Activated CD4-positive, alpha-beta T cell treated with anti-CD3 and anti-CD28 coated beads, Interleukin-2, Interleukin-6, amounts not matched to agents 100 ng/mL and 50 ng/mL, durations not matched to agents 16 hours and 8 hours (primary cell): Measurements from ENCODE around the gene LRP1B.

Source experiments
- DNase-seq: peaks from one replicate; pipeline ENCODE4 v3.0.0-alpha.2; 2020

LRP1B gene

DNA sequence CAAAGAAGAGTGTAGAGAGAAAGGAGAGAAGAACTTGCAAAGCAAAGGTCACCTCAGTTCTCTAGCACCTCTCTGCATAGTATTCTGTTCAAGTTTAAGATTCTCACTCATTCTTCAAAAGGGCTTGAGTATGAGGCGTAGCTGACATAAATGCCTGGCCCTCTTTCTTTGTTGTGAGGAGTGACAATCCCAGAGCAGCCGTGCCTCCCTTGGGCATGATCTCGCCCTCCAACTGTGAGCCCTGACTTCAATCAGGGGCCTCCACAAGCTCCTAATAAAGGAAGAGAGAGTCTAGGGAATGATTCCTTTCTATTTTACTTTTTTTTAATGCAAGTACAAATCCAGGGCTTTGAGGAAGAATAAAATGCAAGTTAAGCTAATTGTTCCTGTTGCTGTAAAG, 402.7 kb downstream of the LRP1B start:
- DNase-seq = no peak

DNA sequence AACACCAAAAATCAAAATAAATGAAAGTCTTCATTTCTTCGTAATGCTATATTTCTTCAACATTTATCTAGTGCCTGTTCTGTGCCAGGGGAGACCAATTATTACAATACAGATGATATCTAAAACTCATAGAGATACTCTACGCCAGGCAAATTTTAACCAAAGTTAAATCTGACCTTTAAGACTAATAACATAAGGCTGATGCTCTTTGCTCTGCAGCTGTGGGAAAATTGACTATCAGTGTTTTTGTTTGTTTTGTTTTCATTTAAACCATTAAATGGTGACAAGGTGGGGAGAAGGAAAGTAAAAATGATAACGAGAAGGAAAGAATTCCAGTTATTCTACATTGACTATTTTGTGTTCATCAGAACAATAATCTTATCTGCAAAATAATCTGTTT, 406.4 kb downstream of the LRP1B start:
- DNase-seq = no peak

DNA sequence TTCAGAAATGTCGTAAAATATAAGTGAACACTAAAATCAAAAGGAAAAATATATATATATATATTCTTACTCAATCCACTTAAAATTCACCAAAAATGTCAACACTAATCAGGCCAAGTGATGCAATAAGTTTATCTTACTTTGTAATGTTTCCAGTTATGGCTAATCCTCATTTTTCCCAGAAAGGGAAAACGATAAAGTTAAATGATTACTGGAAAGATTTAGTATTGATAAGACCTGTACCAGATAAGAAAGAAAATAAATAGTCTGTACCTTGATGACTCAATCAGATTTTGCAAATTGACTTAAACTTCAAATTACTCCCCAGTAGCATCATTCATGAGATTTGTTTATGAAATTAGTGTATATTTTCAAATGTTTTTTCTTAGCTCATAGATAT, 407.0 kb downstream of the LRP1B start:
- DNase-seq = no peak

DNA sequence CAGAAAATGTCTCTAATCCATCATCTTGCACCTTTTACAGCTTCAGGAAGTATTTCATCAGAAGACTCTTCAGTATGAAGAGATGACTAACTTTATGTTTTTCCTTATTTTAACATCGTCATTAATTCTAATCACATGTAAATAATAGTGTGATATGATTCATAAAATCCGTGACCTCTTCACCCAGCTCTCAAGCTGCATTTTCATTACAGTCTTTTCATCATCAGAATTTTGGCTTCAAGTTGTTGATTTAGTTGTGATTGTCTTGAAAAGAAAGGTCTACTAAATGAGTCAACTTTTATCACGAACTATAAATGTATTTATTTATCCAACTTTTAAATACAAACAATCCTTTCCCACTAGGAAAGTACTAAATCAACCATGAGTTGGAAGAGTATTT, 410.3 kb downstream of the LRP1B start:
- no peak for DNase-seq

DNA sequence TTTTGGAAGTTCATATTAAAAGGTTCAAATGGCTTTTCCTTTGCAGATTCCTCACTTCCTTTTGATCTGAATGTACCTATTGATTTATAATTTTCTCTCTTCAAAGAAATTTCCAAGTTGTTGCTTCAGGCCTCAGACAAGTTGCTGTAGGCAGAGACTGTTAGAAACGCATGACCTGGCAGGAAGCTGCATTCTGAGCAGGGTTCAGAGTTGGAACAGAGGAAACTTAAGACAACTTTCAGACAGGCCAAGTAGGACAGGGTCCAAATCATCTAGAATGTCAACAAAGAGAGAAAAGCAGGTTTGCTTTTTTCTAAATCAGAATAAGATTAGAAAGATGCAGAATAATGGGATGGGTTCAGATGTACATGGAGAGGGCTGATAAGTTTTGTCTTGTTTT, 416.3 kb downstream of the LRP1B start:
- no peak for DNase-seq

DNA sequence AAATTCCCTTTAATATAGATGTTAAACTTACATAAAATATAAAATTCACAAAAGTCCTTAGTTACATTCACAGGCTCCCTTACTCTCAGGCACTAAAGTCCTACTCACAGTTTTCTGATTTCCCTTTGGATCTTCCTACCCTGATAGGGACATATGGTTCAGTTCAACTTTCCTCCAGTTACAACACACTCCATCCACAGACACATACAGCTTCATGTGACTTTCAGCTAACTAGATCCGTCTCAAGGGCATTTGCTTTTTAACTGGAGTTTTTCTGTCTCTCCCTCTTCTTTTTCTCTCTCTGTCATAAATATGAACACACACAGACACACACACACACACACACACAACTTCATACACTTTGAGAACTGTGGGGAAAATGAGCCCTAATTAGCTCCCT, 419.2 kb downstream of the LRP1B start:
- DNase-seq = no peak

DNA sequence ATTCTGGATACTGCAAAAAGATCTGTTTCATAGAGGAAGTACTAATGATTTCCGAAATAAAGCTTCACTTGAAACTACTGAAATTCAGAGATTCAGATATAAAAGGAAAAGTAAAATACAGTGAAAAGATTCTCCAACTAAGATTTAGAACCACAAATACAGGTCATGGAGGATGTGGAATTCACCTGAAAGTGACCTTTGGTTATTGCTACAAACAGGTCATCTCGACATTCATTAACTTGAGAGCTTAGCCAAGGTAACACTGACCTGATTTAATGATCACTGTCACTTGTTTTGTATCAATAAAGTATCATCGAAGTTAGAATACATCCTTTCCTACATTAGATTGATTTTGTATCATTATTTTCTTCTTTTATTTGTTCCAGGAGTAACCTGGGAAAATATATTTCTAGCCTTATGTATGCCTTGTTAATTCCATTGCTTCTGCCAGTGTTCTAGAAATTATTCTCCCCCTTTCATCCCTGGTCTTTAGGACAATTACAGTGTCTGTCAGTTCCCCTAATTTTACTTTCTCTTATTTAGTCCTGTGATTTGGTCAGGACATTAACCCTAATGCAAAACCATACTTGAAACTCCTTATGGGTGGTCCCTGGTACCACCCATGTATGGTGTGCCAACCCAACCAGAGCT, 420.1 kb downstream of the LRP1B start:
- DNase-seq = no peak

DNA sequence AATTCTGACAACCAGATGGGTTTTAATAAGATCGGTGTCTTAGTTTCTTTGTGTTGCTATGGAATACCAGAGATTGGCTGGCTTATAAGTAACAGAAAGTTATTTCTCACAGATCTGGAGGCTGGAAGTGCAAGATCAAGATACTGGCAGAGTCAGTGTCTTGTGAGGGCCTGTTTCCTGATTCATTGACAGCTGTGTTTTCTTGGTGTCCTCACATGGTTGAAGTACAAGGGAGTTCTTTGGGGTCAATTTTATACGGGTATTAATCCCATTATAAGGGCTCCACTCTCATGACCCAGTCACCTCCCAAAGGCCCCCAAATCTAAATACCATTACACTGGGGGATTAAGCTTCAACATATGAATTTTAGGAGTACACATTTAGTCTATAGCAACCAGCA, 421.1 kb downstream of the LRP1B start:
- no peak for DNase-seq

DNA sequence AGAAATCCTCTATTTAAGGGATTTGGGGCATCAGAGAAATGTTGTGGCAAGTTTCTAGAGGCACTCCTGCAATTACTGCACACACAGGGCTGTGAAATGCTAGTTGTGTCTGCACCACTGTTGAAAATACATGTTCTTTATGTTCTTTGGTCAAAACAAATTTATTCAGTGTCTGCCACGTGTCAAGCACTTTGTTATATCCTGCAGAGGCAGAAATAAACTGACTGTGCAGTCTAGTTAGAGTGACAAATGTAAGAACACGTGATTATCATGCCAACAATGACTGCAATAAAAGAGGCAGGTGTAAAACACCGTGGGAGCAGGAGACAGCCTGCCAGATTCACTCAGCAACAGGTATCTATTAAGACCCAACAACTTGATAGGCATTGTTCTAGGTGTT, 423.3 kb downstream of the LRP1B start:
- no peak for DNase-seq

DNA sequence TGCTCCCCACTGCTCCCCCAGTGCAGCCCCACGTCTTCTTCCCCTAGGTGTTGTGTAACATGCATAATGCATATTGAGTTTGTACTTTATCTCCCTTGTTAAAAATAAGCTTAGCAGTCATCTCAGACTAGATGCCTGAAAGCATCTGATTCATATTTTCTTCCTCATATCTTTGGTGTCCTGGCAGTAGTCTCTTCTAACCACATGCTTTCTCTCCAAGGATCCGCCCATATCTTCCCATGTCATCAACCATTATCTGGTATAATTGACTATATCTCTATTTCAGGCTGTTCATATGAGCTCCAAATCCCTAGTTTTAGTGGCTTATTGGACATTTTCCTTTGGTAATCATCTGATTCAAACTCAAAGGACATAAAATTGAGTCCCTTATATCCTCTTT, 426.3 kb downstream of the LRP1B start:
- no peak for DNase-seq

DNA sequence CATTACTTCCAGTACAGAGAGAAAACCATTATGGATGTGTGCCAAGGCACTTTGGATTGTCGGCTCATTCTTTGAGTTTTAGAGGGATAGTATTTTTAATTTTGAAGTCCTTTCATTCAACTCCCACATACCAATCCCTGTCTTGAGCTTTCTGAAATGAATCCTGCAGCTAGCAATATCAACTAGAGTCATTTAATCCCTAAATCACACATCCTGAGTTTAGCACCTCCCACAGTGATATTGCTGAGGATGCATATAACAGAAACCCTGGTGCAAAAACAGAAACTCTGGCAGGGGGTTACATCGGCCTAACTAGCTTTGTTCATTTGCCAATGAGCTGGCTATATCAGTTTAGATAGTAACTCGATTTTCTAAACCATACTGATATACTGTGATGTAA, 427.3 kb downstream of the LRP1B start:
- no peak for DNase-seq

DNA sequence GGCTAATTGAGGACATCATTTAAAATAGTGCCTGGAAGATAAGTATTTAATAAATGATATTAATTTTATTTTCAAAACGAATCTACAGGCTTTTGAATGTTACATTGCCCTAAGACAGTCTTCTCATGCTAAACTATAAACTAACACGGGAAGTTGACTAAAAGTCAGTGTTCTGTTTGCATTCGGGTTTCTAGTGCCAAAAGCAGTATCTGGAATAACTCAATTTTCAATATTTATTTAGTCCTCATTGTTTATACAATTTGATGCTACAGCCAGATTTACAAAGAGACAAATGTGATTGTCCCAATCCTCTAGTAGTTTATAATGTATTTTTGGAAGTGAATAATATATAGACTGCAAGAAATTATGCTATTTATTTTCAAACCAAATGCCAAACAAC, 429.2 kb downstream of the LRP1B start:
- no peak for DNase-seq

DNA sequence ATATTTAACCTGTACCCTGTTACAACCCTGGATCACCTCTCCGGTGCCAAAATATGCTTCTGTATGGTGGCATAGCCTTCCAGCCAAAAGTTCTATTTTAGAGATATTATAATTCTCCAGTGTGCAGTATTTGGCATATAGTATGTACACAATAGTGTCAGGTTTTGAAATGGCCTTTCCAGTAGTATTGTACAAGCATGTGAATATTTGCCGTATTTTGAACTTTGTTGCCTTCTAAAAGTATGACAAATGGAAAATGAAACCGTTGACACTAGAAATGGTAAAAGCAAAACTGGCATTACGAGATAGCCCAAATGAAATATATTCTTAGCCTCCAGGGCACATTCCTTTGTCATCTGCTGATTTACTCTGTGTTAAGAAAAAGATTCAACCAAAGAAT, 431.2 kb downstream of the LRP1B start:
- DNase-seq = no peak

DNA sequence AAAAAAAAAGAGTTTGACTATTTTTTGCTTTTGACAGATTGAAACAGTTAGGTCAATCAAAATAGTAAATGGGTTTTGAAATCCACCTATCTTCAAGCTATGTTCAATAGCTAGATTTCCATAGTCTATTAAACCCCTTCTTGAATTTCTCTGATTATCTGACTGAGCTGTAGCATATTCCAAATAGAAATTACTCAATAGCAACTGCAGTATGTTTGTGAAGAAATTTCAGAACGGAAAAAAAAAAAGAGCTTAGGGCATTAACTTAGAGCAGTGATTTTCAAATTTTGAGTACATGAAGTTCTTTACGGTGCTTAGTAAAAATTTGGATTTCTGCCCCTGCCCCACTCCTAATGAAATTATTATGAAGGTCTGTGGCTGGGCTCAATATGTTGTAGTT, 432.3 kb downstream of the LRP1B start:
- no peak for DNase-seq

DNA sequence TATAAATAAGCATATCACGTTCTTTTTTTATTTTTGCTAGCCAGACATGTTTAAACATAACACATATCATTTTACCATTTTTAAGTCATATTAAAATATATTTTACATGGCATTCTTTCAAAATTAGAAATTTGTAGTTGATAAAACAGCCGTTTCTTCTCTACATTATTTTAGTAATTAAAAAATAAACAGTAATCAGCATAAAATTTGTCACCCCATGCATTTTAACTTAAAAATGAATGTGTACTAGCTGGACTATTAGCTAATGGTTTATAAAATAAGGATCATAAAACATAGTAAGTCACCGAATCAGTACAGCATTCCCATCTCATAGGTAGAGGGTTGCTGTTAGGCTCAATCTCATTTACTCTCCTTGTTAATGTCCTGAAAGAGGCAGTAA, 433.8 kb downstream of the LRP1B start:
- no peak for DNase-seq

DNA sequence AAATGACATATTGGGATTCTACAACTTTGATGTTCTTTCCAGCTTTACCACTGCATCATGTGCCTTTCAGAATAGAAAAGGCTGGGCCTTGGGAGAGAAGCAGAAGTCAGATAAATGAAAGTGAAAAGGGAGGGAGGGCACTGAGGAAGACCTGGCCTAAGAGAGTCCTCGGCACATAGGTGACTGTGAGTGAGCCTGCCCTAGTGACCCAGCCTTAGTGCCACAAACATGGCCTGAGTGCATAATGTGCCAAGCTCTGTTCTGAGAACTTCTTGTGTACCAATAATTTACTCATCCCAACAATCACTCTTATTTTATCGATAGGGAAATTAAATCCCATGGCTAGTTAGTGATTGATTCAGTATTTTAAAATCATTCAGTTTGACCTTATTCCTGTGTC, 436.6 kb downstream of the LRP1B start:
- no peak for DNase-seq

DNA sequence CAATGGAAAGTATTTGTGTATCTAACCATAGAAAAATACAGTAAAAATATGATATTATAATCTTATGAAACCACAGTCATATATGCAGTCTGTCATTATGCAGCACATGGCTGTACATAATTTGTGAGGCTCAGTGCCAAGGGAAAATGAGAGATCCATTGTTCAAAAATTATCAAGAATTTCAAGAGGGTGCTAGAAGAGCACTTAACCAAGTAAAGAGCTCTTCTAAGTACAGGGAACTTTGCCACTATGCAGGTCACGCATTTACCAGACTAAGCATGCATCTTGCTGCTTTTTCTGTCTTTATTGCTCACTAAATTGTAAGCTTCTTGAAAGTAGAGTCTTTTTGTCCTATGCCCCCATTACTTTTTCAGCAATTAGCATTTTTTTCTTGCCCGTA, 438.0 kb downstream of the LRP1B start:
- DNase-seq = no peak

DNA sequence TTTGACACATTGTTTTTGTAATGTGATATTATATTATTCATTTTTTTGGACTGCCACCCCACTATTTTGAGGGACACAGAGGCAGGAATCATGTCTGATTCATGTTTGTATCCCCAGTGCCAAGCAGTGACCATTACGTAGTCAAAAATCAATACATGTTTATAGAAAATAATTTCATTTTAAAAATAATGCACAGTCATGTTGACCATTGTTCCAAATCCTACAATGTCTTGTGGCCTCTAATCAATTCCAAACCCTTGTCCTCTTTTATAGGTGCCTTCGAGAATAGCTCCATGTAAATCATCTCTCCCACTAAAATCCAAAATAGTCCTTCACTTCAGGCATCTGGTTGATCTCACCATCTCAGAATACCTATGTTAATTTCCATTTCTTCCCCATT, 454.7 kb downstream of the LRP1B start:
- DNase-seq = no peak

DNA sequence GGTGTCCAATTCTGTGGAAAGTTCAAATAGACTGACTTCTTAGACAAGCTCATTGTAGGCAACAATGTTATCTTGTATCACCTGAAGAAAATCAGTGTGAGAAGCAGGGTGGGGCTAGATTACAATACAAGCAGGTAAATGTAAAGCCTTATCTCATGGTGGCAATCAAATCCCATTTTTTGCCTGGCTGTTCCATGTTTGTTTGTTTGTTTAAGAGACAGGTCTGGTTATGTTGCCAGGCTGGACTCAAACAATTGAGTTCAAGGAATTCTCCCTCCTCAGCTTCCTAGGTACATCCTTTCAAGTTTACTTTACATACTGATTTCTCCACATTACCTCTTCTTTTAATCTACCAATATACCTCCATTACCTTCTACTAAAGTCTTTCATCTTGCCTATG, 464.6 kb downstream of the LRP1B start:
- DNase-seq = no peak

DNA sequence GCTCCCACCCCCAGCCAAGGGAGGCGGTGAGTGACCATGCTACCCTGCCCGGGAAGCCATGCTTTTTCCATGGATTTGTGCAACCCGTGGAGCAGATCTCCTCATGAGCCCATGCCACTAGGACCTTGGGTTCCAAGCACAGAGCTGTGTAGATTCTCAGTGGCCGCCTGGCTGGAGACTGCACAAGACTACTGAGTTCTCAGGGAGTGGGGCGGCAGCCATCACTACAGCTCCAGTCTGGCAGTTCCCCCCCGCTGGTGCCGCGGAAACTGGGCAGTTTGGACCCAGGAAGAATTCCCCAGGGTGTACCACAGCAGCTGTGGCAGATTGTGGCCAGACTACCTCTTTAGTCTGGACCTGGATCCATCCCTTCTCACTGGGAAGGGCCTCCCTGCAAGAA, 470.6 kb downstream of the LRP1B start:
- no peak for DNase-seq

DNA sequence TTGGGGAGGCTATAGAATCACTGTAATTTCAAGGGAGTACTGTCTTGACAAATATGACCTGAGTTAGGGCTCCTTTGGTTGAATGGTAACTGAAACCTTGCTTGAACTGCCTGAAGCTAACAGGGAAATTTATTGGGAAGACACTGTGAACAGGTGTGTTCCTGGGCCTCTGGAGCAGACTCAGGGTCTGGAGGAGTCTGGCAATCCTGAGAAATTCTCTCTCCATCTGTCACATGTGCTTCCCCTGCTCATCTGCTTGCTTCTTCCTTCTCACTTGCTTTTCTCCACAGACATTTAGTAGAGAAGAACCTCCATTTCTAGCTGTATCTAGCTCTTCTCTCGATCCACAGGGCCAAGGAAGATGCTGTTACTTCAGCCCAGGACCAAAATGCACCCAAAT, 476.5 kb downstream of the LRP1B start:
- DNase-seq = no peak

DNA sequence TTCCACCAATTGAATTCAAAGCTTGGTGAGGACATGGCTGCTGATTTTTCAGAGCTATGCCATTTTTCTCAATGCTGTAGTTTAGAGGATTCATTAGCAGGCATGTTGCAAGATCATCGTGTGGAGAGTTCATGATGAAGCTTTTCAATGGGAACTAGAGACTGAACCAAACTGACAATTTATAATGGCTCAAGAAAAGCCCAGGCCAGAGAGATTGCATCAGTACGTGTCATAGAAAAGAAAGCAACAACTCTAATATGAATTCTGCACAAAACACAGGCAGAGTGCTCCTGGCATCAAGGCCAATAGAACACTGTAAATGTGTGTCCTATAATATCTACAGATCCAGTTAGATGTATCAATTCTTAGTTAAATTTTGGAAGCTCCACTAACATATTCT, 477.6 kb downstream of the LRP1B start:
- no peak for DNase-seq

DNA sequence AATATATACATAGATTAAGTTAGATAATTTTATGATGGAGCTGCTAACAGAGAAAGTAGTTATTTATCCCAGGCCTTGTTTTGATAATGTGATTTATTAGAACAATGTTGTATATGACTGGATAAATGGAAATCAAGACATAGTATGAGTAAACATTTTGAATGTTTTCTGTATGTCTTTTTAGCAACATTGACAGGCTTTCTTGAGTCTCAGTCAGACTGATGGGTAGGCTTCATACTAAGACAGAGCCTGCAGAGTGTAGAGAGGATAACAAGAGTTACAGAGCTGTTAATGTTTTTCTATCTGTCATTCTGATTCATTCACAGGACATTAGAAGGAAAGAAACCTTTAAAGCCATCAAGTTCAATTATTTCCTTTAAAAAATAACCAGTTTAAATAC, 478.5 kb downstream of the LRP1B start:
- DNase-seq = no peak

DNA sequence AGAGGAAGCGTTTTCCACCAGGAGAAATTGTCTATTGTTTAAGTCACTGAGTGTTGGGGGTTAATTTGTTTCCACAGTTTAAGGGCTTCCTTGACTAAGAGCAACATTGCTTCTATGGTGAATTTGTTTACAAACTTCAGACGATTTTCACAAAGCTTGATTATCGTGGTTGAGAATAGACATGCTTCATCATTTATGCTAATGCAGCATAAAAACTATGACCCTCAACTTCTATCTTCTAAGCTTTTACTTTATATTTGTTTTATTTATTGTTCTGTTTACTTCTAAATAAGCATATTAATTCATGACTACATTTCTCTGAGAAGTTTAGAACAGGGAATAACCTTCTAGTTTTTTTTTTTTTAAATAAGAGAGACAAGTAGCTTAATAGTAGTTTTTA, 483.5 kb downstream of the LRP1B start:
- no peak for DNase-seq

DNA sequence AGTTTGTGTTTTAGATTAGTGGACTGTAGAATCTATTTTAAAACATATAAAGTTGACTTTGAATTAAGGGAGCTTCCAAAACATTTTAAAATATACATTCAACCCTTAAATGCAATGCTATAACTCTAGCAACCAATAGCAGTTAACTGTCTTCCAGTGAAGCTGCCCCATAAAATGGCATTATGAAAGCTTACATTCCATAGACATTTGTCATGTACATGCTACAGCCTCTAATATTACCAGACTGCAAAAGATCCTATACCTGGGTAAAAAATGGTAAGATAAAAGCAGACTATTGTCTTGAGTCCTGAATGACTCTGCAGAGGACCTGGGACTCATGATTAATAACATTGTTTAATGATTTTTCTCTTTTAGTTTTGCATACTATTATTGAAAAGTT, 489.4 kb downstream of the LRP1B start:
- no peak for DNase-seq

DNA sequence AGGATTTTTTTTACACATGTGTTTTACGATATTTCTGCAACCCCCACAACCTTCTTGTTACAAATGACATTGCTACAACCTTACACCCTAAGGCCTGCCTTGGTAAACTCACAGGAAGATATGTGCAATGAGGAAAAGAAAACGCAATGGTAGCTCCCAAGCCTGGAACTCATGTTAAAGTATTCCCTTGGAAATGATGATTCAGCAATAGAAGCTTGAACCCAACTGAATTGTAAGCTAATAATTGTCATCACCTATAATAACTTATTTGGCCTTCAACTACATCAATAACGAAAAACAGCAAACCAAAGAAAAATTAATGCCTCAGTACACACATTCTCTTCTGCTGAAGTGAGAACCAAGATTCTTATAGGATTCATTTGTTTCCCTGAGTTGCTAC, 491.0 kb downstream of the LRP1B start:
- DNase-seq = no peak
